ENCODE results near the gene TM4SF1.
A peak's percentile ranks its signal among the peaks of the same experiment; 100 is the strongest.

- 0 out of 2 replicates have a peak, but pooled peaks have one; percentile 3 for TF ChIP-seq CTCF (conservative IDR thresholded peaks at IDR 0.05)
- no peak for TF ChIP-seq ZFX (IDR thresholded peaks at IDR 0.05)
These were observed 8.6 kb downstream of the TM4SF1 start for GRCh38 chr3:149368674-149369497.
